PFSK-1 (cell line): ENCODE data around the gene WNT3.

Experiments
- TAF1 ChIP-seq: IDR thresholded peaks from 2 replicates; pipeline ENCODE4 v1.6.1; 2012; ENCODE audit warnings: low read length, control low read depth, borderline replicate concordance; ENCODE audit not compliant: insufficient read depth
- TF ChIP-seq, protein P1 (sequence below), 2 experiments: IDR thresholded peaks; 2 replicates each; pipeline versions ENCODE4 v1.6.1 to v1.8.0; 2011 to 2012; ENCODE audit warnings: low read depth in 2 of 2, low read length in 2 of 2, control low read depth in 1 of 2, inconsistent platforms in 1 of 2, mild to moderate bottlenecking in 1 of 2, moderate library complexity in 1 of 2; ENCODE audit not compliant: insufficient read depth in 1 of 2

- TF ChIP-seq, protein P1, sequence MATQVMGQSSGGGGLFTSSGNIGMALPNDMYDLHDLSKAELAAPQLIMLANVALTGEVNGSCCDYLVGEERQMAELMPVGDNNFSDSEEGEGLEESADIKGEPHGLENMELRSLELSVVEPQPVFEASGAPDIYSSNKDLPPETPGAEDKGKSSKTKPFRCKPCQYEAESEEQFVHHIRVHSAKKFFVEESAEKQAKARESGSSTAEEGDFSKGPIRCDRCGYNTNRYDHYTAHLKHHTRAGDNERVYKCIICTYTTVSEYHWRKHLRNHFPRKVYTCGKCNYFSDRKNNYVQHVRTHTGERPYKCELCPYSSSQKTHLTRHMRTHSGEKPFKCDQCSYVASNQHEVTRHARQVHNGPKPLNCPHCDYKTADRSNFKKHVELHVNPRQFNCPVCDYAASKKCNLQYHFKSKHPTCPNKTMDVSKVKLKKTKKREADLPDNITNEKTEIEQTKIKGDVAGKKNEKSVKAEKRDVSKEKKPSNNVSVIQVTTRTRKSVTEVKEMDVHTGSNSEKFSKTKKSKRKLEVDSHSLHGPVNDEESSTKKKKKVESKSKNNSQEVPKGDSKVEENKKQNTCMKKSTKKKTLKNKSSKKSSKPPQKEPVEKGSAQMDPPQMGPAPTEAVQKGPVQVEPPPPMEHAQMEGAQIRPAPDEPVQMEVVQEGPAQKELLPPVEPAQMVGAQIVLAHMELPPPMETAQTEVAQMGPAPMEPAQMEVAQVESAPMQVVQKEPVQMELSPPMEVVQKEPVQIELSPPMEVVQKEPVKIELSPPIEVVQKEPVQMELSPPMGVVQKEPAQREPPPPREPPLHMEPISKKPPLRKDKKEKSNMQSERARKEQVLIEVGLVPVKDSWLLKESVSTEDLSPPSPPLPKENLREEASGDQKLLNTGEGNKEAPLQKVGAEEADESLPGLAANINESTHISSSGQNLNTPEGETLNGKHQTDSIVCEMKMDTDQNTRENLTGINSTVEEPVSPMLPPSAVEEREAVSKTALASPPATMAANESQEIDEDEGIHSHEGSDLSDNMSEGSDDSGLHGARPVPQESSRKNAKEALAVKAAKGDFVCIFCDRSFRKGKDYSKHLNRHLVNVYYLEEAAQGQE (IDR thresholded peaks at IDR 0.05; ENCODE audit: insufficient read depth in 1 of 2, low read depth in 2 of 2, low read length in 2 of 2) = no peak
- no peak for TF ChIP-seq TAF1
Measured at GRCh38 chr17:46827274-46827673, 8.8 kb upstream of the WNT3 start.
